T-cell (primary cell): ENCODE measurements around the gene CEP164. TPM values are rescaled to one million over a fixed set of nuclear protein-coding genes. Genes with fewer than 3 reads are reported as not detected.

ENCODE experiments used
- ATAC-seq, 4 experiments: fragments of 200-7000 bp in 3 of 4; fragments of 150-1000 bp in 1 of 4; cut with Tn5 transposase; replicated peaks in 1 of 4; 1 replicate in 3 of 4; 2 replicates in 1 of 4; pipeline ENCODE4 v1.10.0; 2021; ENCODE audit warnings: moderate library complexity in 3 of 4, mild to moderate bottlenecking in 2 of 4, moderate number of reproducible peaks in 1 of 4
- CTCF ChIA-PET, 2 donors: fragments of 300-600 bp; sonication (Branson Sonifier 250); formaldehyde crosslinking; loops; one replicate each; lab custom pipeline; 2022; ENCODE audit warnings: antibody characterized with exemption in 2 of 2; lab: Charles Lee
- POLR2A ChIA-PET, 2 donors: fragments of 300-600 bp; sonication (Branson Sonifier 250); formaldehyde crosslinking; loops; one replicate each; lab custom pipeline; 2022; ENCODE audit warnings: antibody characterized with exemption in 2 of 2; lab: Charles Lee
- DNase-seq, 35 experiments: peaks; one replicate each; pipeline versions ENCODE4 v3.0.0 to v3.0.0-alpha.2; 2013 to 2023
- H3K27ac ChIP-seq: one replicate; pipeline ENCODE4 v1.5.1; 2013; ENCODE audit warnings: low read length
- H3K27me3 ChIP-seq, 2 experiments: replicated peaks in 1 of 2; 1 replicate in 1 of 2; 2 replicates in 1 of 2; pipeline versions ENCODE4 v1.6.1 to v1.7.0; 2013; ENCODE audit warnings: low read length in 1 of 2, mixed read lengths in 1 of 2; ENCODE audit not compliant: control insufficient read depth in 2 of 2, insufficient read depth in 2 of 2; ENCODE audit errors: extremely low read depth in 1 of 2
- H3K36me3 ChIP-seq, 2 donors: 1 replicate in 1 of 2; 2 replicates in 1 of 2; pipeline versions ENCODE4 v1.6.1 to v1.7.0; 2013; ENCODE audit warnings: low read length in 1 of 2; ENCODE audit not compliant: control insufficient read depth in 2 of 2, insufficient read depth in 1 of 2; ENCODE audit errors: extremely low read depth in 1 of 2
- H3K4me1 ChIP-seq, 2 experiments: 1 replicate in 1 of 2; 2 replicates in 1 of 2; pipeline versions ENCODE4 v1.6.1 to v1.7.0; 2013; ENCODE audit warnings: low read length in 2 of 2, mixed read lengths in 1 of 2; ENCODE audit not compliant: insufficient read depth in 2 of 2, control insufficient read depth in 1 of 2; ENCODE audit errors: extremely low read depth in 1 of 2
- H3K4me3 ChIP-seq, 2 donors: 1 replicate in 1 of 2; 2 replicates in 1 of 2; pipeline versions ENCODE4 v1.5.1 to v1.7.0; 2013; ENCODE audit warnings: mild to moderate bottlenecking in 2 of 2, low read length in 1 of 2, moderate library complexity in 1 of 2; ENCODE audit not compliant: control insufficient read depth in 1 of 2; ENCODE audit errors: extremely low read depth in 1 of 2
- H3K9me3 ChIP-seq: 2 replicates; pipeline ENCODE4 v1.7.0; 2013
- H3K27ac Mint-ChIP-seq, 2 donors: one replicate each; pipeline ENCODE4 v1.8.0; 2020 to 2021; ENCODE audit warnings: mild to moderate bottlenecking in 2 of 2, mixed read lengths in 2 of 2
- H3K27me3 Mint-ChIP-seq, 2 donors: one replicate each; pipeline ENCODE4 v1.8.0; 2021 to 2022; ENCODE audit warnings: mixed read lengths in 2 of 2
- H3K36me3 Mint-ChIP-seq: one replicate; pipeline ENCODE4 v1.8.0; 2021; ENCODE audit warnings: mixed read lengths
- H3K4me1 Mint-ChIP-seq, 3 donors: one replicate each; pipeline ENCODE4 v1.8.0; 2020 to 2022; ENCODE audit warnings: mixed read lengths in 3 of 3, mild to moderate bottlenecking in 1 of 3
- H3K4me3 Mint-ChIP-seq, 3 donors: one replicate each; pipeline ENCODE4 v1.8.0; 2020 to 2022; ENCODE audit warnings: mild to moderate bottlenecking in 3 of 3, mixed read lengths in 3 of 3, moderate library complexity in 3 of 3
- H3K9me3 Mint-ChIP-seq, 3 donors: one replicate each; pipeline ENCODE4 v1.8.0; 2020 to 2022; ENCODE audit warnings: mixed read lengths in 3 of 3
- WGBS: methylation state at CpG from one replicate; pipeline ENCODE4 v1.1.5; 2013; ENCODE audit warnings: missing lambda C conversion rate; ENCODE audit not compliant: insufficient coverage; 5-methylcytosine and 5-hydroxymethylcytosine counted together
- total RNA-seq, 35 experiments: library from RNA in 6 of 35; stranded (reverse) in 6 of 35; fragments of 120-200 nt in 1 of 35; gene quantifications; one replicate each; pipeline versions ENCODE4 v1.2.1 to v1.2.4 and lab custom pipeline; 2013 to 2026

Gene CEP164
- total RNA-seq, 5 donors from 2014 or later (not counting 1 experiment from before 2014, with no cell fraction given) = 44.5 to 59.9 (median 52.5) TPM

DNA sequence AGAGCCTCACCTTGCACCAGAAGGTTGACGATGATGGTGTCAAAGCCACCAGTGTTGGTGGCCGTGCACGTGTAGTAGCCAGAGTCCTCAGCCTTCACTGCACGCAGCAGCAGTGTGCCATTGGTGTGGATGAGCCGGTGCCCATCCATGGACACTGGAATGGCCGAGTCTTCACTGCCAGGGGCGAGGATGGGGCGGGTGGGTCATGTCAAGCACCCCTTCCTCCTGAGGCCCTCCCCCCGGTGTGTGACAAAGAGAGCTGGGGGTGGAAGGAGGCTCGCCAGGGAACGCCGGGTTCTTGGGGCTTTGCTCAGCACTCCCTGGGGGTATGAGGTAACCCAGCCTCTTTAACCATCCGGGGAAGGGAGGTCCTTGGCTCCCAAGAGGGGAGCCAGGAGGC lies 111.6 kb downstream of the CEP164 start:
- H3K4me3 ChIP-seq = no peak overlapping the region
- POLR2A ChIA-PET = no interaction called here
- H3K27ac ChIP-seq = no peak overlapping the region
- H3K36me3 Mint-ChIP-seq = no peaks in the 10 kb centered on the region
- no peak overlapping the region for H3K27ac Mint-ChIP-seq
- WGBS = 85% methylated on average over 4 of the region's 13 CpGs
- H3K4me1 ChIP-seq = no peaks in the 10 kb centered on the region
- no peaks in the 10 kb centered on the region for H3K4me1 Mint-ChIP-seq
- no peaks in the 10 kb centered on the region for H3K9me3 ChIP-seq
- CTCF ChIA-PET = no interaction called here
- H3K4me3 Mint-ChIP-seq = no peak overlapping the region
- no peaks in the 10 kb centered on the region for H3K36me3 ChIP-seq
- no peak for DNase-seq
- no peaks in the 10 kb centered on the region for H3K9me3 Mint-ChIP-seq
- peaks cover 32 to 42% of the 10 kb centered on the region in 2 donors for H3K27me3 Mint-ChIP-seq
- H3K27me3 ChIP-seq = peaks cover 0 to 68% of the 10 kb centered on the region in 2 experiments
- no peak for ATAC-seq

- H3K4me3 ChIP-seq = no peak overlapping the region
- no peak overlapping the region for H3K27ac ChIP-seq
- Mint-ChIP-seq H3K4me1 (no peaks in the 10 kb centered on the region), H3K27me3 (peaks cover 33 to 45% of the 10 kb centered on the region in 2 donors), H3K9me3 (no peaks in the 10 kb centered on the region), H3K4me3 (no peak overlapping the region), H3K36me3 (no peaks in the 10 kb centered on the region), H3K27ac (no peak overlapping the region)
- POLR2A ChIA-PET = no interaction called here
- CTCF ChIA-PET = no interaction called here
- DNase-seq = no peak
- no peaks in the 10 kb centered on the region for H3K36me3 ChIP-seq
- 85% methylated on average over 7 of the region's 8 CpGs for WGBS
- H3K27me3 ChIP-seq = peaks cover 0 to 76% of the 10 kb centered on the region in 2 experiments
- no peaks in the 10 kb centered on the region for H3K4me1 ChIP-seq
- ATAC-seq = no peak
- no peaks in the 10 kb centered on the region for H3K9me3 ChIP-seq
These were observed 112.6 kb downstream of the CEP164 start for GRCh38 chr11:117440258-117440657.

GRCh38 chr11:117441146-117441975 lies 113.7 kb downstream of the CEP164 start:
- H3K27ac Mint-ChIP-seq = no peak overlapping the region

DNA sequence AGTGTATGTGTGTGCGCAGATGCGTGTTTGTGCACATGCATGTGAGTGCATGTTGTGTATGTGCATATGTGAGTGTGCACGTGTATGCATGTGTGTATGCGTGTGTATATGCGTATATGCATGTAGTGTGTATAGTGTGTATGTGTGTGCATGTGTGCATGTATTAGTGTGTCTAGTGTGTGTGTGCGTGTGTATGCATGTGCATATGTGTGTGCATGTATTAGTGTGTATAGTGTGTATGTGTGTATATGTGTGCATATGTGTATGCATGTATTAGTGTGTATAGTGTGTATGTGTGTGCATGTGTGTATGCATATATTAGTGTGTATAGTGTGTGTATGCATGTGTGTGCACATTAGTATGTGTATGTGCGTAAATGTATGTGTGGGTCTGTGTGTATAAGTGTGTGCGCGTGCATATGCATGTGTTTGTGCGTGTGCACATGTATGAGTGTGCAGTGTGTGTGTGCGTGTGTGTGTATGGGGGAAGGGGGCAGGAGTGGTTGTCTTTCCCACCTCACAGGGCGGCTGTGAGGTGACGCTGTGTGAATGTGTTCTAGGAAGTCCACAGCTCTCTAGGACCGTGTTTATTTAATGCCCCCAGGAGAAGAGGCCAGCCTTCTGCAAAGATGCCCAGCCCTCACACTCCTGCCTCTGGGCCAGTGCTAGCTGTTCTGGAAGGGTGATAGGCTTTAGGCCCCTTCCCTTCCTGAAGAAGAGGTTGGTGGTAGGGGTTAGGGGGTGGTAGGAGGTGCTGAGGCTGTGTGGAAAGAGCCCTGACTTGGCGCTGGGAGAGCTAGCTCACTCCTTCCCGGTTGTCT lies 114.6 kb downstream of the CEP164 start:
- Histone ChIP-seq H3K4me1 (no peaks in the 10 kb centered on the region), H3K27ac (no peak overlapping the region), H3K9me3 (no peaks in the 10 kb centered on the region), H3K27me3 (peaks cover 0 to 64% of the 10 kb centered on the region in 2 experiments), H3K36me3 (no peaks in the 10 kb centered on the region), H3K4me3 (no peak overlapping the region)
- ChIA-PET POLR2A (no interaction called here), CTCF (no interaction called here)
- ATAC-seq (no peak), DNase-seq (no peak)
- Mint-ChIP-seq H3K36me3 (no peaks in the 10 kb centered on the region), H3K4me3 (no peak overlapping the region), H3K27ac (no peak overlapping the region), H3K27me3 (peaks cover 29 to 34% of the 10 kb centered on the region in 2 donors), H3K9me3 (no peaks in the 10 kb centered on the region), H3K4me1 (no peaks in the 10 kb centered on the region)
- 92% methylated on average over 11 of the region's 16 CpGs for WGBS

More at GRCh38 chr11:117441146-117441975, 113.7 kb downstream of the CEP164 start:
- Mint-ChIP-seq H3K27me3 (peaks cover 33 to 42% of the 10 kb centered on the region in 2 donors), H3K9me3 (no peaks in the 10 kb centered on the region), H3K4me3 (no peak overlapping the region), H3K4me1 (no peaks in the 10 kb centered on the region), H3K36me3 (no peaks in the 10 kb centered on the region)
- DNase-seq = no peak
- ChIA-PET POLR2A (no interaction called here), CTCF (no interaction called here)
- H3K9me3 ChIP-seq = no peaks in the 10 kb centered on the region
- H3K4me1 ChIP-seq = no peaks in the 10 kb centered on the region
- H3K4me3 ChIP-seq = no peak overlapping the region
- peaks cover 0 to 70% of the 10 kb centered on the region in 2 experiments for H3K27me3 ChIP-seq
- 94% methylated on average over 14 of the region's 14 CpGs for WGBS
- no peak overlapping the region for H3K27ac ChIP-seq
- no peaks in the 10 kb centered on the region for H3K36me3 ChIP-seq
- ATAC-seq = no peak

DNA sequence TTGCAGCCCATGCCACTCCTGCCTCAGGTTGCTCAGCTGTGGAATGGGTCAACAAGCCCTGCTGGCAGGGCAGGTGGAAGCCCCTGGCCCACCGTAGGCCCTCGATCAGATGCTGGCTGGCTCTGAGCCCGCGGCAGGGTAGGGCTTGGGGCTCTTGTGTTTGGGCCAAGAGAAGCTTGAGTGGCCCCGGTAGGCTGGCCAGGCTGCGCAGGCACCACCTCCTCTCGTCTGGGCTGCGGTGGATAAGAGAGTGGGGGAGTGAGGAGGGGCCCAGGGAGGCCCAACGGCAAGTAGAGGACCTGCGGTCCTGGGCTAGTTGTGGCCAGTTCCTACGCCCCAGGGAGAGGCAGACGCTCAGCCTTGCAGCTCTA lies 115.2 kb downstream of the CEP164 start:
- no peak overlapping the region for H3K4me3 Mint-ChIP-seq
- ChIA-PET POLR2A (no interaction called here), CTCF (no interaction called here)
- H3K4me3 ChIP-seq = no peak overlapping the region
- peaks cover 29 to 36% of the 10 kb centered on the region in 2 donors for H3K27me3 Mint-ChIP-seq
- no peaks in the 10 kb centered on the region for H3K9me3 ChIP-seq
- no peaks in the 10 kb centered on the region for H3K36me3 ChIP-seq
- H3K27ac ChIP-seq = no peak overlapping the region
- peaks cover 0 to 58% of the 10 kb centered on the region in 2 experiments for H3K27me3 ChIP-seq
- H3K4me1 ChIP-seq = no peaks in the 10 kb centered on the region
- ATAC-seq = no peak
- H3K27ac Mint-ChIP-seq = no peak overlapping the region
- WGBS = 85% methylated on average over 12 of the region's 12 CpGs
- DNase-seq = no peak
- H3K9me3 Mint-ChIP-seq = no peaks in the 10 kb centered on the region
- no peaks in the 10 kb centered on the region for H3K4me1 Mint-ChIP-seq
- no peaks in the 10 kb centered on the region for H3K36me3 Mint-ChIP-seq

DNA sequence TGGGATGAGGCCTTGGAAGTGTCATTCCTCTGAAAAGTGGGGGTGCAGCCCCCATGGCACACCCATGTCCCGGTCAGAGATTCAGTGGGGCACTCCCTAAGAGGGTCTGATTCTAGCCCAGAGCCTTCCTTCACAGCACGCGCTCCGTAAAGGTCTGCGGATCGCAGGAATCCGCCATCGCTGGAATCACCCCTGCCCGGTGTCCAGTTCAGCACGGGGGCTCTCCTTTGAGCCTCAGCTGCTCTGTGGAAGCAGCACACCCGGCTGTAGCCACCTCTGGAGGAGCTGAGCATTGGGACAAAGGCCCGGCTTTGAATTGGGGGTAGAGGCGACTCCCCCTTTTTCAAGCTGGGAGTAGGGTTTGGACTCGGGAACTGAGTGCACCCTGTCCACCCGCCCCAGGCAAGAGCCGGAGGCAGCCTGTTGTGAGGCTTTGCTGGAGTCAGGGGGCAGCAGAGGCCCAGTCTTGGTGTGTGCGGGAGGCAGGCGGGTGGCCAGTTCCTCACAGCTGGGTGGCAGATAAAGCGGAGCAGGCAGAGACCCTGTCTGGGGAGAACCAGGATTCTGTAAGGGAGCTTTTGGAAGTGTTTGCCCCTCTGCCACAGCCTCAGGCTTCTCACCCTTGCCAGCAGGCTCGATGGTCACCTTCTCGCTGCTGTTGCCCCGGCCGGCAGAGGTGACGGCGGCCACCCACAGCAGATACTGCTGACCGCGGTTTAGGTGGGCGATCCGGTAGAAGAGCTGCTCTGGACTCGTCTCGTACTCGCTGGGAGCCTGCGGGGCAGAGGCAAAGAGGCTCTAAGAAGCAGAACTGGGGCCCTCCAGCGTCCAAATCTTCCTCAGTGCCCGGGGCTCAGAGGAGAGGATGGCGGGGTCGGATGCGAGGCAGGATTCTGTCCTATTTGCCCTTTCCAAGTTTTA lies 115.9 kb downstream of the CEP164 start:
- CTCF ChIA-PET = no interaction called here
- WGBS = 52% methylated on average over 38 of the region's 38 CpGs
- no peak overlapping the region for H3K27ac ChIP-seq
- peaks cover 0 to 51% of the 10 kb centered on the region in 2 experiments for H3K27me3 ChIP-seq
- DNase-seq = no peak
- no peaks in the 10 kb centered on the region for H3K4me1 Mint-ChIP-seq
- H3K4me3 ChIP-seq = no peak overlapping the region
- H3K4me3 Mint-ChIP-seq = no peak overlapping the region
- H3K36me3 Mint-ChIP-seq = no peaks in the 10 kb centered on the region
- H3K27me3 Mint-ChIP-seq = peaks cover 29 to 37% of the 10 kb centered on the region in 2 donors
- no peaks in the 10 kb centered on the region for H3K36me3 ChIP-seq
- H3K9me3 Mint-ChIP-seq = no peaks in the 10 kb centered on the region
- H3K4me1 ChIP-seq = no peaks in the 10 kb centered on the region
- ATAC-seq = no peak
- no peak overlapping the region for H3K27ac Mint-ChIP-seq
- POLR2A ChIA-PET = no interaction called here
- no peaks in the 10 kb centered on the region for H3K9me3 ChIP-seq
